GM18861 (cell line): Measurements from ENCODE around the gene UMODL1.

Experiments
- ATAC-seq: cut with Tn5 transposase; IDR thresholded peaks from one replicate; pipeline ENCODE4 v1.9.1; 2021; ENCODE audit not compliant: unreplicated experiment

Gene UMODL1

GRCh38 chr21:42187976-42188653 lies 117.0 kb downstream of the UMODL1 start:
- ATAC-seq = peak; percentile 96

- no peak for ATAC-seq
These were observed 117.5 kb downstream of the UMODL1 start for GRCh38 chr21:42188663-42189062.

- ATAC-seq = no peak
These were observed 118.3 kb downstream of the UMODL1 start for GRCh38 chr21:42189431-42189830.

- ATAC-seq = no peak
These were observed 118.9 kb downstream of the UMODL1 start for GRCh38 chr21:42189860-42190485.

GRCh38 chr21:42190486-42190863 lies 119.4 kb downstream of the UMODL1 start:
- no peak for ATAC-seq

- no peak for ATAC-seq
These were observed 119.9 kb downstream of the UMODL1 start for GRCh38 chr21:42191064-42191463.

- ATAC-seq = no peak
These were observed 120.8 kb downstream of the UMODL1 start for GRCh38 chr21:42191696-42192595.
